Measurements from ENCODE around the gene MAP2K3.

DNA sequence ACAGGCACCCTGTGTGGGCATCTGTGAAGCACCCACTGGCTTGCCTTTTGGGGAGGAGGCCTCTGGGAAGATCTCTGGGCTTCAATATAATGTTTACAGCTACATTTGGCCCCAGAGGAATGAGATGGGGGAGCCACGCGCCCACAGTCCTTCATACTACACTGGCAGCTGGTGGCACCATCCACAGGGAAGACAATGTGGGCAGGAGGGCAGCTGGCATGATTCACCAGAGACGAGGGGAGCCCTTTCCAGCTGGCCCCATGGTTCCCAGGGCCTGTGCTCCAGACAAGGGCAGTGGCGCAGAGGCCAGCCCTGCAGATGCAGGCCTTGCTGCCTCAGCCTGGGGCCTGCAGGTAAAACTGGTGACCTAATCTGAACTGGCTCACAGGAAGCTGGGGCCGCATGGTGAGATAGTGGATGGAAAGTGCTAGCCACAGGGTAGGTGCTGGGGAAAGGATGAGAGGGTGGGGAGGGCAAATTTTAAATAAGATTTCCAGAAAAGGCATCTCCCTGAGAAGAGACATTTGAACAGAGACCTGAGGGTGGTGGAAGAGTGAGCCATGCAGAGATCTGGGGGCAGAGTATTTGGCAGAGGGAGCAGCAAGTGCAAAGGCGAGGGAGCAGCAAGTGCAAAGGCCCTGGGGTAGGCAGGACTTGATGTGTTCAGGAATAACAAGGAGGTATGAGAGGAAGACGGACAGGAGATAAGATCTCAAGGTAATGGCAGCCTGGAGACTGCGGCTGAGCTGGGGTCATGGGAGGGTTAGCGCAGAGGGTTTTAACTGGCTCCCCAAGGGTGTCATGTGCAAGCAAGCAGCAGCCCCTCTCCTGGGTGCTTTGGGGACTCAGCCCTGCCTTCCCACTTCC is 79.5 kb downstream of the MAP2K3 start:
- TF ChIP-seq, protein P1, sequence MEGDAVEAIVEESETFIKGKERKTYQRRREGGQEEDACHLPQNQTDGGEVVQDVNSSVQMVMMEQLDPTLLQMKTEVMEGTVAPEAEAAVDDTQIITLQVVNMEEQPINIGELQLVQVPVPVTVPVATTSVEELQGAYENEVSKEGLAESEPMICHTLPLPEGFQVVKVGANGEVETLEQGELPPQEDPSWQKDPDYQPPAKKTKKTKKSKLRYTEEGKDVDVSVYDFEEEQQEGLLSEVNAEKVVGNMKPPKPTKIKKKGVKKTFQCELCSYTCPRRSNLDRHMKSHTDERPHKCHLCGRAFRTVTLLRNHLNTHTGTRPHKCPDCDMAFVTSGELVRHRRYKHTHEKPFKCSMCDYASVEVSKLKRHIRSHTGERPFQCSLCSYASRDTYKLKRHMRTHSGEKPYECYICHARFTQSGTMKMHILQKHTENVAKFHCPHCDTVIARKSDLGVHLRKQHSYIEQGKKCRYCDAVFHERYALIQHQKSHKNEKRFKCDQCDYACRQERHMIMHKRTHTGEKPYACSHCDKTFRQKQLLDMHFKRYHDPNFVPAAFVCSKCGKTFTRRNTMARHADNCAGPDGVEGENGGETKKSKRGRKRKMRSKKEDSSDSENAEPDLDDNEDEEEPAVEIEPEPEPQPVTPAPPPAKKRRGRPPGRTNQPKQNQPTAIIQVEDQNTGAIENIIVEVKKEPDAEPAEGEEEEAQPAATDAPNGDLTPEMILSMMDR (IDR thresholded peaks at IDR 0.05), result no peak
- TF ChIP-seq ZSCAN20 (CRISPR knock-in tag; IDR thresholded peaks at IDR 0.05) (no peak), POLR2A (IDR thresholded peaks at IDR 0.05; ENCODE audit: low read length) (no peak), CEBPB (IDR thresholded peaks at IDR 0.05) (no peak), JUN (IDR thresholded peaks at IDR 0.05) (no peak), EP300 (IDR thresholded peaks at IDR 0.05) (no peak), SMC3 (IDR thresholded peaks at IDR 0.05) (no peak), NR3C1 (IDR thresholded peaks at IDR 0.05) (no peak)
